GM19099 (cell line): ENCODE measurements around the gene ACSS1.

Source experiments
- POLR2A ChIP-seq: IDR thresholded peaks from 3 replicates; pipeline ENCODE4 v1.6.1; 2011; ENCODE audit warnings: low read depth; ENCODE audit not compliant: insufficient read length; ENCODE audit errors: extremely low read depth

ACSS1 gene

DNA sequence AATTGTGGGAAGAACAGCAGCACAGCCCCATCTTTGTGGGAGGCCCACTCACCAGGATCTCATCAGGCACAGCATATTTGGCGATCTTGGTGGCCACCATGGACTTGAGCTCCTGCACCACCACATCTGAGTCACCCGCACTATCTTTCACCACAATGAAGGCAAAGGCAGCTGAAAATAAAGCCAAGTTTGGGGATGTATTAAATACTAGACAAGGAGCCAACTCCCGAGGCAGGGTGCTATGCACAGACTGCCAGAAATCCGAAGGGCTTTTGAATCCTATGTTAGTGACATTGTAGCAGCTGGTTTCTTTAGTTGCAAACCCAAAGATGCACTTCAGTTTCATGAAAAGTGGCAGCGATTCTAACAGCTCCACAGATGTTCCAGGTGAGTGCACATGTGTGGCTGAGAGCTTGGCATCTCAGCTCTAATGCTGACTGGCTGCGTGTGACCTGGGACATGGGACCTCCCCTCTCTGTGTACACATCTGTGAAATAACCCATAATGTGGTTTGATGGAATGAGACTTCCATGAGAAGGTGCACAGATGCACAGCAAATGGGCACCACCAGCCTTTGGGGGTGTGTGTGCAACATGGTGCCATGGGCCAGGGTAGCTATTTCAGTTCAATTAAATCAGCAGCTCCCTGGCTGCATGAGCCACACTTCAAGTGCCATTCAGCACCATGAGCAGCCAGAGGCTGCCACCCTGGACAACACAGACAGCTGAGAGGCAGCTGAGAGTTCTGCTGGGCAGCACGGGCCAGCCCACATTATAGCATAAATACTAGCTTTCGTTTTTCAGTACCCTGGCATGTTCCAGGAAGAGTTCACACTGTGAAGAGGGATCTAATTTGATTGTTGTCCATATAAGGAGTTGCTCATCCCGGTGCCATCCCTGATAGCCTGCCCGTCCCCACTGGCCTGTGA, 48.5 kb downstream of the ACSS1 start:
- TF ChIP-seq POLR2A = no peak

- no peak for TF ChIP-seq POLR2A
These were observed 49.3 kb downstream of the ACSS1 start for GRCh38 chr20:25008388-25009217.

GRCh38 chr20:25007491-25008305, 50.2 kb downstream of the ACSS1 start:
- no peak for TF ChIP-seq POLR2A

GRCh38 chr20:25006431-25007167, 51.3 kb downstream of the ACSS1 start:
- TF ChIP-seq POLR2A = no peak

GRCh38 chr20:25005661-25006060, 52.3 kb downstream of the ACSS1 start:
- TF ChIP-seq POLR2A = no peak

DNA sequence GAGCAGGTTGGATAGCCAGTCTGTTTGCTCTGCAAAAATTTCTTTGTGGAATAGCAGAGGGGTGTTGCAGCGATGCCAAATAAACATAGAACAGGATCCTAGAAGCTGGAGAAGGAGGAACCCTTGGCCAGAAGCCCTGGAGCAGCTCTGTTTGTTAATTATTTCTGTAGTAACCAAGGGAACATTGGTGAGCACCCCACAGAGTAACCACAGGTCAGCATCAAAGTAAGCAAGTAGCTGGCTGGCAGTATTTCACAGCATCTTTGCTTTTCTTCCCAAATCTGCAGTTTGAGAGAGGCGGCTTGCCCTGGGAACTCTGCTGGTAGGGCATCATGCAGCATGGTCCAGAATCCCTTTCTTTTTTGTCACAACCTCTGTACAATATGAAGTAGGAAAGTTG, 52.7 kb downstream of the ACSS1 start:
- no peak for TF ChIP-seq POLR2A

GRCh38 chr20:25003002-25003401, 54.9 kb downstream of the ACSS1 start:
- TF ChIP-seq POLR2A = no peak

DNA sequence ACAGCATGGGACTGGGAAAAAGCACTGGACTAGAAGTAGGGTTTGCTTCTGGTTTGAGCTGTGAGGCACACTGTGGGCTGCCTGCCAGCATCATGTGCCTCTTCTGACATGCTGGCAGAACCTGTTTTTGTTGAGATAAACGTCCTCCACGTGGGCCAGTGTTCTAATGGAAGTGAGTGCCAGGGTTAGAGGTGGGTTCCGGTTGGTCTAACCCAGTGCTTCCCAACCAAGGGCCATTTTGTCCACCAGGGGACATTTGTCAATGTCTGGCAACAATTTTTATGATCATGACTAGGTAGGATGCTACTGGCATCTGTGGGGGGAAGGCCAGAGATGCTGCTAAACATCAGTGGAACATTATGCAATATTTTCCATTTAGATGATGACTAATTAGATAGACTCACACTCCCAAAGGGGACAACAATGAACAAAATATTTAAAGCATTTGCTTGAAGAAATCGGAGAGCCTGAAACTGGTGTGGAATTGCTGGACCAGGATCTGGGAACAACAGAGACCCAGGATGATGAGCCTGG, 57.6 kb downstream of the ACSS1 start:
- TF ChIP-seq POLR2A = no peak

DNA sequence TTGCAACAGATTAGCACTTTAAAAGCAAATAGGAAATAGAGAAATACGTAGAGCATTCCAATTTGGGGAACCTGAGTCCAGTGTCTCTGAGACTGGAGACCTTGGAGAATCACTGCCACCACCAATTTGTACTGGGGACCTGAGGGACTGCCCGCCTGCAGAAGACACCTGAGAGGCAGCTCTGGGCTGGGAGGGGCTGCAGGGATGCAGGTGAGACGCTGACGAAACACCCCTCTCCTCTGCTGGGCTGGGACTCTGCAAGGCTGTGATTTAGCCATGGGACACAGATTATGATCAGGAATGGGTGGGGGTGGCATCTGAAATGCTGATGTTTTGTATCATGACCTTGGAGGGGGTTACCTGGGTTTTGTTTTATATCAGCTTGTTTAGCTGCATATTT, 58.4 kb downstream of the ACSS1 start:
- no peak for TF ChIP-seq POLR2A

- no peak for TF ChIP-seq POLR2A
These were observed 59.1 kb downstream of the ACSS1 start for GRCh38 chr20:24998631-24999445.

- TF ChIP-seq POLR2A = no peak
These were observed 59.8 kb downstream of the ACSS1 start for GRCh38 chr20:24998121-24998520.

- no peak for TF ChIP-seq POLR2A
These were observed 61.2 kb downstream of the ACSS1 start for GRCh38 chr20:24996449-24997377.

DNA sequence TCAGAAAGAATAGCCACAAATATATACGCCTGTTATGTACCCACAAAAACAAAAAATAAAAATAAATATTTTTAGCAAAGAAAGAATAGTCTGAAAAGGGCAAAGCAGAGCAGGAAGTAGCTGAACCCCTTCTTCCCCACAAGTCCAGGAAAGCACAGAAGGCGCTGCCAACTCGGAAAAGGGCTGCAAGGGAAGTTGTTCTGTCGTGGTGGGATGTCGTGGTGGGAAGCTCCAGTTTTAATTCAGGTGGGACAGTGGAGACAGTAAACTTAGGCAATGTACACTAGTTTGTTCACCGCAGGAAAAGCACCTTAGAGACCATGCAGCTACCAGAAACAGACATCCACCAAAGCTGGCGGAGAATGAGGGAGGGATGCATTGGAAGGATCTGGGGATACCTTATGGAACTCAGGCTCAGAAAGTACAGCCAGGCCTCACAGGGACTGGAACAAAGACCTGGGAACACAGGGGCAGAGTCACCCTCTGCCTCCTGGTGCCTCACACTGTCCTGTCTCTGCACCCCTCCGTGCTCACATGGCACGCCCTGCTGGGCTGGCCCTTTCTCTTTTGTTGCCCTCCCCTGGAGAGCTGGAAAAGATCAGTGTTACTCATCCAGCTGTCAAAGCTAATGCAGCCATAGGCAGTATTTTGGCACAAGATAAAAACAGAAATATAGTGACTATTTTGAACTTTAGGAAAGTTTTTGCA, 62.0 kb downstream of the ACSS1 start:
- TF ChIP-seq POLR2A = no peak
